Activated CD4-positive, alpha-beta T cell treated with anti-CD3 and anti-CD28 coated beads, Interleukin-2, Interleukin-6, amounts not matched to agents 100 ng/mL and 50 ng/mL, durations not matched to agents 16 hours and 8 hours (primary cell): ENCODE results near the gene DIO2.

Experiments used
- DNase-seq: peaks from one replicate; pipeline ENCODE4 v3.0.0-alpha.2; 2020

Gene DIO2

DNA sequence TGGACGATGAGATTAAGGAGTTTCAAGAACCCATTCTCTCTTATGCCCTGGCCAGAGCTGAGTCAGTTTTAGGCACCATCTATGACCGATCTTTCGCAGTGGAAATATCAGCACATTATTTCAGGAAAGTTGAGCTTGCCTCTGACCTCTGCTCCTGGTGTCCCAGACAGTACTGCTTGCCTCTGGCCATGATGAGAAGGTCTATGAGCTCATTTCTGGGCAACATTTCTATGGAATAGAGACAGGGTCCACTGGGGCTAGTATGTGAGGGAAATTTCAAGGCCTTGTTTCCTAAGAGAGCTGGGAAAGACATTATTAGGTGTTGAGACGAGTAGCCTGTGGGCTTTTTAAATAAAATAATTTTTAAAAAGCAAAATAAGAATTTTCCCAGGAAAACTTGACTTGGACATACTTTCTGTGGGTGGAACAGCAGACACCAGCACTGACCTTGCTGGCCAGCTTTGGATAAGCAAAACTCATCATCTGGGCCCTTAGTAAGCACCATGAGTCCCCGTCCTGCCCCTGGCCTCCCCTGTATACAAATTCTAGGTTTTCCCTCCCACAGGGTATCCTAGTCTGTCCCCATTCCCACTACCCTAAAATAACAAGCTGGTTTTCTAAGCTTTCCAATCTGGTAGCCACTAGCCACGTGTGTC lies 43.4 kb downstream of the DIO2 start:
- no peak for DNase-seq

GRCh38 chr14:80164991-80165721 lies 46.1 kb downstream of the DIO2 start:
- DNase-seq: no peak

- DNase-seq: no peak
Observed at GRCh38 chr14:80152763-80153162, 58.5 kb downstream of the DIO2 start.

DNA sequence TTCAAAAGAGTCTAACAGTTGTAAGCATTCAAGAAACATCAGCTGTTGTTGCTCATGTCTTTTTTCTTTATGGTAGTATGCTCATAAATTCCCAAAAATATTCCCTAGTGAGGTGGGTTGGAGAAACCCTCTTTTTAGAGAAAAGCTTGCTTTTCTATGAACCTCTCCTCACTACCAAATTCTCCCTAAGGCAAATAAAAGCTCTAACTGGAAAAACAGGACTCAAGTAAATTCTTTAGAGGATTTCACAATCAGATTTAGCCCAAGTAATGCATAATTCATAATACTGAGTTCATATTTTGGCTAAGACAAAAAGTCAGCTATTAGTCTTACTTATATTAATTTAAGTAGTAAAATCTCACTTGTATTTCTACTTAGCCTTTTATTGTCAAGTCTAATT lies 59.1 kb downstream of the DIO2 start:
- DNase-seq: no peak

DNA sequence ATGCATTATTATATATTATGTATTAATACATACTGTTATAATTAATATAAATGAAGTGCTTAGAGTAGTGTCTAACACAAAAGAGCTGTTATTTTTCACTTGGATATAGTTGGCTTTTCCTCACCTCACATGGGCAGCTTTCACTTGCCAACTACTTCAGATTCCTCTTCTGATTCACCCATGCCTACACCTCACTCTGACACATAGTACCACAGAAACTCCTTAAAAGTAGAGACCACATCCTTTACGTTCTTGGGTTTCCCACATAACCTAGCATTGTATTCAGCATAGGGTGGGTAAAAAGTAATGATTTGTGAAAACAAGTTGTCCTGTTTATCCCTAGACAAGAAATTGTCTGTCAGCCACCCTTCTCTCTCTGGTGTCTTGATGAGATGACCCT lies 61.0 kb downstream of the DIO2 start:
- no peak for DNase-seq
